Measurements from ENCODE around the gene PNMA8B.

- no peak for TF ChIP-seq POLR2A (IDR thresholded peaks at IDR 0.05; ENCODE audit: low read length)
- no peak for TF ChIP-seq GATA1 (IDR thresholded peaks at IDR 0.05; ENCODE audit: low read depth, low read length)
Measured at GRCh38 chr19:46456930-46457329, 38.7 kb downstream of the PNMA8B start.
